ENCODE measurements around the gene PVR. TPM values are rescaled to one million over a fixed set of nuclear protein-coding genes. Genes with fewer than 3 reads are reported as not detected.
A peak's percentile ranks its signal among the peaks of the same experiment; 100 is the strongest.

The PVR gene
- total RNA-seq, 2 experiments from 2014 or later: 0.67 to 0.82 TPM

- Mint-ChIP-seq H3K9me3 (no peaks in the 10 kb centered on the region), H3K36me3 (ENCODE audit: low read depth) (no peaks in the 10 kb centered on the region), H3K27ac (peak overlapping the region; percentile 21), H3K4me1 (ENCODE audit: low read depth) (peaks cover 27% of the 10 kb centered on the region), H3K4me3 (no peak overlapping the region), H3K27me3 (peaks cover 6% of the 10 kb centered on the region)
- Histone ChIP-seq H3K4me1 (ENCODE audit: insufficient read depth, low read length) (peaks cover 29% of the 10 kb centered on the region), H3K36me3 (ENCODE audit: insufficient read depth, low read length) (no peaks in the 10 kb centered on the region), H3K4me3 (ENCODE audit: low read length) (no peak overlapping the region), H3K27me3 (ENCODE audit: control insufficient read depth in 1 of 2, insufficient read depth in 2 of 2, low read length in 2 of 2) (no peaks in the 10 kb centered on the region), H3K27ac (ENCODE audit: low read depth in 1 of 2, low read length in 2 of 2) (no peak overlapping the region), H3K9me3 (ENCODE audit: control insufficient read depth in 1 of 2, insufficient read depth in 1 of 2, low read length in 2 of 2) (peaks cover 0 to 5% of the 10 kb centered on the region in 2 experiments)
- peak in 6 of 14 experiments; percentile 7 to 44 (median 26) for DNase-seq
- ChIA-PET CTCF (interaction anchor here (1.4 kb wide), 1 partner anchor 77 kb away, joined by 3 read pairs; no protein-coding TSS in a partner anchor), POLR2A (no interaction called here)
- TF ChIP-seq CTCF (IDR thresholded peaks at IDR 0.05): peak; percentile 13
- intact Hi-C loops (cut with DNase I, micrococcal nuclease): no loop called here
- ATAC-seq (ENCODE audit: poor library complexity): no peak
Measured at GRCh38 chr19:44694184-44694579, 50.5 kb downstream of the PVR start.

GRCh38 chr19:44696939-44697669 is 53.4 kb downstream of the PVR start:
- peaks cover 0 to 5% of the 10 kb centered on the region in 2 experiments for H3K9me3 ChIP-seq (ENCODE audit: control insufficient read depth in 1 of 2, insufficient read depth in 1 of 2, low read length in 2 of 2)
- H3K4me3 ChIP-seq (ENCODE audit: low read length): no peak overlapping the region
- intact Hi-C loops (cut with DNase I, micrococcal nuclease): no loop called here
- H3K4me1 ChIP-seq (ENCODE audit: insufficient read depth, low read length): peaks cover 13% of the 10 kb centered on the region
- Mint-ChIP-seq H3K9me3 (no peaks in the 10 kb centered on the region), H3K4me1 (ENCODE audit: low read depth) (peaks cover 14% of the 10 kb centered on the region), H3K36me3 (ENCODE audit: low read depth) (no peaks in the 10 kb centered on the region), H3K27me3 (peaks cover 5% of the 10 kb centered on the region), H3K27ac (no peak overlapping the region), H3K4me3 (no peak overlapping the region)
- ATAC-seq (ENCODE audit: poor library complexity): no peak
- DNase-seq: no peak
- H3K36me3 ChIP-seq (ENCODE audit: insufficient read depth, low read length): no peaks in the 10 kb centered on the region
- ChIA-PET POLR2A (no interaction called here), CTCF (no interaction called here)
- no peak for TF ChIP-seq CTCF (IDR thresholded peaks at IDR 0.05)
- no peak overlapping the region for H3K27ac ChIP-seq (ENCODE audit: low read depth in 1 of 2, low read length in 2 of 2)
- no peaks in the 10 kb centered on the region for H3K27me3 ChIP-seq (ENCODE audit: control insufficient read depth in 1 of 2, insufficient read depth in 2 of 2, low read length in 2 of 2)

GRCh38 chr19:44697670-44698034 is 53.9 kb downstream of the PVR start:
- intact Hi-C loops (cut with DNase I, micrococcal nuclease): no loop called here
- no peaks in the 10 kb centered on the region for H3K36me3 ChIP-seq (ENCODE audit: insufficient read depth, low read length)
- H3K9me3 ChIP-seq (ENCODE audit: control insufficient read depth in 1 of 2, insufficient read depth in 1 of 2, low read length in 2 of 2): peaks cover 0 to 5% of the 10 kb centered on the region in 2 experiments
- no peak overlapping the region for H3K27ac Mint-ChIP-seq
- TF ChIP-seq CTCF (IDR thresholded peaks at IDR 0.05): no peak
- no peaks in the 10 kb centered on the region for H3K9me3 Mint-ChIP-seq
- ATAC-seq (ENCODE audit: poor library complexity) (no peak), DNase-seq (no peak)
- peaks cover 8% of the 10 kb centered on the region for H3K4me1 Mint-ChIP-seq (ENCODE audit: low read depth)
- H3K36me3 Mint-ChIP-seq (ENCODE audit: low read depth): no peaks in the 10 kb centered on the region
- peaks cover 5% of the 10 kb centered on the region for H3K27me3 Mint-ChIP-seq
- CTCF ChIA-PET: no interaction called here
- POLR2A ChIA-PET: no interaction called here
- H3K27me3 ChIP-seq (ENCODE audit: control insufficient read depth in 1 of 2, insufficient read depth in 2 of 2, low read length in 2 of 2): no peaks in the 10 kb centered on the region
- H3K4me3 ChIP-seq (ENCODE audit: low read length): no peak overlapping the region
- peaks cover 8% of the 10 kb centered on the region for H3K4me1 ChIP-seq (ENCODE audit: insufficient read depth, low read length)
- H3K4me3 Mint-ChIP-seq: no peak overlapping the region
- H3K27ac ChIP-seq (ENCODE audit: low read depth in 1 of 2, low read length in 2 of 2): no peak overlapping the region

Measured in CD4-positive, alpha-beta T cell (primary cell).